CD4-positive, alpha-beta T cell treated with Interleukin-12 subunit alpha and Interleukin-12 subunit beta, for 1 hour (primary cell): ENCODE results near the gene STIM1.

Experiments
- DNase-seq: peaks from one replicate; pipeline ENCODE4 v3.0.0-alpha.2; 2020

Gene STIM1

DNA sequence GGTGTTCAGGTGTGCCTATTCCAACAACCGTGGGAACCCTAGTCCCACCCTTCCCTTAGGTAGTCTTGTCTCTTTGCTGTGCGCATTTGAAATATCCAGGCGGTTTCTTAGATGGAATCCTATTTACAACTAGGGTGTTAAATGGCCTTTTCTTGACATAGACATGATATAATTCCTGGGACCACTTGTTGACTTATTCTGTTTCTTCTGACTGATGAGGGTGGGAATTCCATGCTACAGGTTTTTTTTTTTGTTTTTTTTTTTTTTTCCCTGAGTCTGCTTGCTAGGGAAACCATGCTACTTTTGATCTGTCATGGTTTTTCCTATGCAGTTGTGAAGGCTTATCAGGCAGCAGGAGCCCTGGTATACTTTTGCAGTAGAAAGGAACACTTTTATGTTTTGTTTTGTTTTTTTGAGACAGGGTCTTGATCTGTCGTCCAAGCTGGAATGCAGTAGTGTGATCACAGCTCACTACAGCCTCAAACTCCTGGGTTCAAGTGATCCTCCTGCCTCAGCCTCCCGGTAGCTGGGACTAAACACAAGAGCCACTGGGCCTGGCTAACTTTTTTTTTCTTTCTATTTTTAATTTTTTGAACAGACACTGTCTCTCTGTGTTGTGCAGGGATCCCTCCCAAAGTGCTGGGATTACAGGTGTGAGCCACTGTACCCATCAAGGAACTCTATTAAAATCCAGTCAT, 1.5 kb downstream of the STIM1 start:
- no peak for DNase-seq

DNA sequence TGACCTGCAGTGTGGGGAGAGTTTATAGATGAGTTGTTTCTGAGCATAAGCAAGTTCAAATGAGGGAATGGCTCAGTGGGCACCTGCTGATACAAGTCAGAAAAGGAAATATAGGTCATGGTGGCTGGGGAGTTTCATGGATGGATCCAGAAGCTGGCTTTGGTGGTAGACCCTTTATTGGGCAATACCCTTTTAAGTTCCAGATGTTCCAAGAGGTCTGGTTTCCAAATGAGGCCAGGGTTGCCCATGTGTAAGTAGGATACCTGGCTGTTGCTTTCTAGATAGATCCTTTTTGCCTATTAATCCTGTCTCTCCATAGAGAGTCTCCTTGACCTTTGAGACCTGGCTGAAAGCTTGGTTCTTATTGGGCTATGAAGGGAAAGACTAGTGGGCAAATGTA, 2.2 kb downstream of the STIM1 start:
- DNase-seq: no peak

DNA sequence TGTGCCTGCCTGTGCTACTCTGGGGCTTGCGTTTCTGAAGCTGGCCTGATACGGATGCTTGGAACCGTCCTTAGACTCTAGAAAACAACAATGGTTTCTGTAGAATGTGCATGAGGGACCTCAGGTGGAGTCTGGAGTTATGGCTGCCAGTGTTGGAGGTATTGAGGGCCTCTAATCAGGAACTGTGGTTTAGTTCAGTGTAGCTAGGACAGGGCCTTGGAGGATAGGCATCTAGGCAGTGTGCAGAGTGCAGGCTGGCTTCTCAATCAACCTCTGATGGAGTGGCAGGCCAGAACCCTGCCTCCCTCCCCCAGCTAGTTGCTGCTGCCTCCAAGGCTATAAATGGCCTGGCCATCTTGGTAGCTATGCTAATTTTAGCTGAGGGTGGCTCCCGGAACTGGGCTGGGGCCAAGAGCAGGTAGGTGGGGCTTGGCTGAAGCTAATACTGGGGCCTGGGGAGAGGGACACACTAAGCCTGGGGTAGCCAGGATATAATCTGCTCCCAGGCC, 4.0 kb downstream of the STIM1 start:
- no peak for DNase-seq

DNA sequence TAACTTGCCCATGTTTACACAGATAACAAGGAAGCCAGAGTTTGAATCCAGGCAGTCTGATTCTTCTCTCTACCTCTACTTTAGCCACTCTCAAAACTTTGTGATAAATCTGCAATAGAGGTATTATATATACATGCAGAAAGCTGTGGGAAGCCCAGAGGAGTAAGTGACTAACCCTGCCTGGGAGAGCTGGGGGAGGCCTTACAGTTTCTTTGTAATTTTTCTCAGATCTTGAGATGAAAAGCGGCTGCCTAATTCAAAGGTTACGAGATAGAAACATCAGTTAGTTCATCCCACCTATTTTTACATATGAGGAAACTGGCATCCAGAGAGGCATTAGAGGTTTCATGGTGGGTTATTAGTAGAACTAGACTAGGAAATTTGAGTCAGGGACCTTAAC, 4.9 kb downstream of the STIM1 start:
- DNase-seq: no peak

DNA sequence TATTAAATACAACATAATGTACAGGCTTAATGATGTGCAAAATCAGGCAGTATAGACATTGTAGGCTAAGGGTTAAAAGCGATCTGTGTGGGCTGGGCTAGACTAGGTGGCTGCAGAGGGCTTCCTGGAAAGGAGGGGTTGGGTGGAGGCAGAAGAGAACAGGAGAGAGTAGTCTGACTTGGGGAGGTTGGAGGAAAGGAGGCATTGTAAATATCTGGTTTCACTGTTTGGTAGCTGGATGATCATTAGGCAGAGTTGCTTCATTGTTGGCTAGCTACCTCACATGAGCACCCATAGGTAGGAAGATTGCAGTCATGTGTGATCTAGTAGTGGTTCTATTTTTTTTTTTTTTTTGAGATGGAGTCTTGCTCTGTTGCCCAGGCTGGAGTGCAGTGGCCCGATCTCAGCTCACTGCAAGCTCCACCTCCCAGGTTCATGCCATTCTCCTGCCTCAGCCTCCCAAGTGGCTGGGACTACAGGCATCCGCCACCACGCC, 5.5 kb downstream of the STIM1 start:
- peak; percentile 49 for DNase-seq

DNA sequence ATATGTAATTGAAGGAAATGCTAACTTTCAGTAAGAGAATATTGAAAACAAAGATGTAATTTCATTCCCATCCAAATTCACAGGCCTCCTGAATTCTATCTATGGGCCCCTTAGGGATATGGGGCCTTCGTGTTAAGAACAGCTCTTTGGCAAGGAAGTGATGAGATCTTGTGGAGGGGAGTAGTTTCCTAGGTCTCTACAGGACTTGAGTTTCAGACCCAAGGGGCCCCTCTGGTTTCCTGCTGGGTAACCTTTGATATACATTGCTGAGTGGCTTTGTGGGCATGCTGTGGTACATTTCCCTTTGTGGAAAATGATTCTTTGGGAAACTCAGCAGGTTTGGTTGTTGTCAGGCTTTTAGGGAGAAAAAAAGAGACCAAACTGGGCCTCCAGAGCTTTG, 6.2 kb downstream of the STIM1 start:
- DNase-seq: no peak

DNA sequence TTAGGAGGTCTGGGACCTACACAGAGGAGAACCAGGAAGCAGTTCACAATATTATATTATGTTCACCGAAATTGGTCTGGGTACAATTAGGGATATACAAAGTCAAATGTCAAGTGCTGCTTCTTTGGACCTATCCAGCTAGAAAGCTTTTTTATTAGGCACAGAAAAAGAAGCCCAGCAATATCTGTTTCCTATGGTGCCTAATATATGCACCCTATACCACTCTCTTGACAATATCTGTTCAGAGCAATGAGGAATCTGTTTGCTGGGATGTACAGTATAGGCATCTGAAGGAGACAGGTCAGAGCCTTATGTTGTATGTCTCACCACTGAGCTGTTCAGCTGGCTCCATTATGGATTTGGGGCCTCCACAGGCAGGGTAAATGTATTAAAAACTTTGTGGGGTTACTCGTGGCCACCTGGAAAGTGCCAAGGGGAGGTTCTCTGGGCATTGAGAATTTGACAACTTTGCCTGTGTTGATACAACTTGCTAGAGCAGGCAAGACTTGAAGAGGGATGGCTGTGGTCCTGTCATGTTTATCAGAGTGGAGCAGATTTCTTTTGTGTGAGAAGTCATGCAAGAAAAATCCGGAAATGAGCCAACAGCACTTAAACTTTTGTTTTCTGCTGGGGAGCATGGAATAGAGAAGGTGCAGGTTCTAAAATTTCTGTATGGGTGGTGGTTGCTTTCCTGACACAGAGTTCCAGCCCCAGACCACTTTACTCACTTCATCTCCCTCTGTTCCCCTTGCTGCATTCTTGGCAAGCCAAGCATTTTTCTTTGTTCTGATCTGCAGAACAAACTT, 10.1 kb downstream of the STIM1 start:
- DNase-seq: no peak

DNA sequence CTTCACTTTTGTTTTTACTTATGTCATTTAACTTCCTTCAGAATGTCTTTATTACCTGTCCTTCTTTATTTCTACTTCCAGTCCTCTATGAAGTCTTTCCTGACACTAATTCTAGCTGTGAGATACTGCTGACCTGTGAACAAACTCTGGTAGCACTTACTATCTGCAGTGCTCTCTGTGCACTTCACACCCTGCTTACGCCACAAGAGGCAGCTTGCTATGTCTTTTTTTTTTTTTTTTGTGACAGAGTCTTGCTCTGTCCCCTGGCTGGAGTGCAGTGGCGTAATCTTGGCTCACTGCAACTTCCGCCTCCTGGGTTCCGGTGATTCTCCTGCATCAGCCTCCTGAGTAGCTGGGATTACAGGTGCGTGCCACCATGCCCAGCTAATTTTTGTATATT, 10.7 kb downstream of the STIM1 start:
- no peak for DNase-seq

DNA sequence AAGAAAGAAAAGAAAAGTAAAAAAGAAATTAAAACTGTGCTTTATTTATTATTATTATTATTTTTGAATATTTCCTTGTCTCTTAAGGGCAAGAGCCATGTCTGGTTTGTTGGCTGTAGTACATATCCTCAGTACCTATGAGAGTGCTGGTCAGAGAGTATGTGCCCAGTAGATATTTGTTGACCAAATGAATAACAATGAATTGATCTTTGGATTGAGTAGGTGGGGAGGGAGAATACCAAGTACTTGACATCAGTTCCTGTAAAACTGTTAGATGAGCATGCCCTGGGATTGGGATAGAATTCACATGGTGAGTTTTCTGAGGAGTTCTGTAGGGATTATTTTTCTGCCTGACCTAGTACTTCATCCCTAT, 11.4 kb downstream of the STIM1 start:
- no peak for DNase-seq

DNA sequence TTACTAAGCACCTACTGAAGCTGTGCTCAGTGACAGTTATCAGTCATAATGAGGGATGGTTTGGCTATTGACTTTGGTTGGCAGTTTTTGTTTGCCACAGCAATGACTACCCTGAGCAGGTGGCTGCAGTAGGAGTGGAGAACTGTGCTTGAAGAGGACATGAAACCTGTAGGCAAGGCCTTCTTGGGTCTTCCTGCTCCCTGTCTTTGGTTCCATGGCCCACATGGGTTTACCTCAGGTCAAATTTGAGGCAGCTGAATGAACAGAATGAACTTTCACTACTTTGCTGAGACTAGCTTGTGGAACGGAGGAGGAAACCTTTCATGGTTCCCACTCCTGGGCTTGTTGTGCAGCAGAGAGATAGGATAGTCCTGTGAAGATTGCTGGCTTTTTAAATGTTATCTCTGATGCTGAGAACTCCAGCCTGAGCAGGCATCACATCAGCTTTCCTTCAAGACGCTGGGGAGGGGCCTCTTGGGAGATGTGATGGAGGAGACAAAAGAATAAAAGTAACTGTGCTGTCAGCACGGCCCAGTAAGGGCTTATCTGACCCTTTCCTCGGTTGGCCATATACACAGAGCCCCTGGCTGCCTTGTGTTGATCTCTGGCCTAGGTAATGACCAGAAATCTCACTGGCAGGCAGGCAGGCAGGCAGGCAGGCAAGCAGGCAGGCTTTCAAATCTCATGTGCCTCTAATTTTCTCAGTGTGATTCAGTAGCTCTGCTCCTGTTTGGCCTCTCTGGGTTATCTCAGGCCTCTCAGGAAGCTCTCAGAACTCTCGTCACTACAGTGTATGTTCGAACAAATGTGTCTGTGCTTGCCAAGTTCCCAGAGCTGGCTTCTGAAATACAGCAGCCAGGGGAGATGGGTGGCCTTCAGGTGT, 12.0 kb downstream of the STIM1 start:
- DNase-seq: no peak

DNA sequence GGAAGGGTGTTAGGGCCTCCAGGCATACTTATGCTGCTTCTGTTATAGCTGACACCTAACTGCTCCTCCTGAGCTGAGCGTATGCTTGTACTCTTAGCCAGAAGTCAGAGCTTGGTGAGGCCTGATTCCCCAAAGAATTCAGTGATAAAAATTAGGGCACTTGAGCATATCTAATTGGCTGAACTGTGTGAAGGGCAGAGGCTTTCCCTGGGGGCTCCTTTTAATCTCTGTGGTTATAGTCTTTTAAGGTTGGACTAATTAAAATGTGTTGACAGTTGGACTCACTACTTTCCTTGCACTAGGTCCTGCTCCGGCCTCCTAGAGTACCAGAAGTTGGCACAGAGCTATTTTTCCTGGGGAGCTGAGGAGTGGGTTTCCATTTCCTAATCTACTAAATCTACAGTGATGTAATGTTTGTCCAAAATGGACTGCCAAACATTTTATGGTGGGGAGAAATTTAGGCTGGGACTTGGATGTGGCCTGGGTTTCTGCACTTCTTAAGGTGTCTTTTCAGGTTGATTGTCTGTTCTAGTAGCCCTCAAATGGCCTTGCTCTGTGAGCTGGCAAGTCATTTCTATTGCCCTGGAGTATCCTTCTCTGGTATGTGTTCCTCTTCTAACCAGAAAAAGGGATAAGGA, 18.4 kb downstream of the STIM1 start:
- DNase-seq: no peak

DNA sequence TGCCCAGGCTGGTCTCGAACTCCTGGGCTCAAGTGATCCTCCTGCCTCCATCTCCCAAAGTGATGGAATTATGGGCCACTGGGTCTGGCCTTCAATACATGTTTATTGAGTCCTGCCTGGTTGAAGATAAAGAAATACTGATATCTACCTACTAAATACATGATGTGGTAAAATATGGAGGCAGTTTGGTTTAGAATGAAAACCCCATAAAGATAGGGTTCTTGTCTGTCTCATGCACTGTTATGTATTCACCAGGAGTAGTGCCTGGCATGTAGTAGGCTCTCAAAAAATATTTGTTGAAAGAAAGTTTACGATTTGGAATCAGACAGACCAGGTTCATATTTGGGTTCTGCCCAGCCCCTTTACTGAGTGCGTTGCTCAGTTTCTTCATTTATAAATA, 21.1 kb downstream of the STIM1 start:
- no peak for DNase-seq

DNA sequence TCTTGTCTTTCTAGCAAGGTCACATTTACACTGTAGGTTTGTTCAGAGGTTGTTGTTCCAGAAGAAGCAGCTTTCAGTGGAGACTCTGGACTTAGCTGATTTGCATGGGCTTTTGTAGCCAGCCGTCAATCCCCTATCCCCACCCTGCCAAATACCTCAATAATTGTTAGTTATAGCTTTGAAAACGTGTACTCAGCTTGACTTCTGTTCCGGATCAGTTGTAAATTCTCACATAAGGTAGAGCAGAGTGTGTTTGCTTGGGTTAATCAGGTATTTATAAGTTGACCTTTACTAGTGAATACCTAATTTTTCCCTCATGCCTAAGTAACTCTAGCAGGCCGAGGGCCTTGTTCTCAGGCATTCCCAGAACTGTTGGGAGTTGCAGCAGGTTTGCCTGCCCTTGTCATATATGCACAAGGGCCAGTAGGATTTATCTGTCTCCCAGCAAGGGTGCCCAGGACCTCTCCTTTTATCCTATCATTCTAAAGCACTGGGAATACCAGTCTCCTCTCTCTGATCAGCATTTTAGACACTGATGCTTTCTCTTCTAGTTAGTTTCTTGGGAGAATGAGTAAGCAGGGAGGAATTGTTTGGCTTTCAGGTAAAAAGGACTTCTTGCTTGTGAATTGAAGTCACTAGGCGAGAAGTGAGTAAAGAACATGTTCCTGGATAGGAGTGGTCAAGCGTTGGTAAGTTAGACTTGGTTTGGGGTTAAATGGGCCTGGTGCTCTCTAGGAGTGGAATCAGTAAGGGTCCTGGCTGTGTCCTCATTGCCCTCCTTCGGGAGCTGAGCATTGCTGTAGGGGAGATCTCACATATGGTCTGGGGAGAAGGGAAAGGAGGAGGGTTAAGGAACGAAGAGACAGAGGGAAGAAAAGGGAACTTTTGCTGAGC, 22.1 kb downstream of the STIM1 start:
- no peak for DNase-seq

DNA sequence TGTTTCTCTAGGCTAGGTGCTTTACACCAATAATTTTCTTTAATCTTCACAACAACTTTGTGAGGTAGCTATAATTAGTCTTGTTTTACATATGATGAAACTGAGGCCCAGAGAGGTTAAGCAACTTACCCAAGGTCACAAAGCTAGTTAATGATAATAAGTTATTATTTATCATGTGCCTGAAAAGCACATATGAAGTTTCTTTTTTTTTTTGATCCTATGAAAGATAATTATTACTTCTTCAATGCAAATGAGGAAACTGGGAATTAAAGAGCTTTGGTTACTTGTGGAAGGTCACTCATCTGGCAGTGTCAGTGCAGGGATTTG, 22.8 kb downstream of the STIM1 start:
- no peak for DNase-seq

DNA sequence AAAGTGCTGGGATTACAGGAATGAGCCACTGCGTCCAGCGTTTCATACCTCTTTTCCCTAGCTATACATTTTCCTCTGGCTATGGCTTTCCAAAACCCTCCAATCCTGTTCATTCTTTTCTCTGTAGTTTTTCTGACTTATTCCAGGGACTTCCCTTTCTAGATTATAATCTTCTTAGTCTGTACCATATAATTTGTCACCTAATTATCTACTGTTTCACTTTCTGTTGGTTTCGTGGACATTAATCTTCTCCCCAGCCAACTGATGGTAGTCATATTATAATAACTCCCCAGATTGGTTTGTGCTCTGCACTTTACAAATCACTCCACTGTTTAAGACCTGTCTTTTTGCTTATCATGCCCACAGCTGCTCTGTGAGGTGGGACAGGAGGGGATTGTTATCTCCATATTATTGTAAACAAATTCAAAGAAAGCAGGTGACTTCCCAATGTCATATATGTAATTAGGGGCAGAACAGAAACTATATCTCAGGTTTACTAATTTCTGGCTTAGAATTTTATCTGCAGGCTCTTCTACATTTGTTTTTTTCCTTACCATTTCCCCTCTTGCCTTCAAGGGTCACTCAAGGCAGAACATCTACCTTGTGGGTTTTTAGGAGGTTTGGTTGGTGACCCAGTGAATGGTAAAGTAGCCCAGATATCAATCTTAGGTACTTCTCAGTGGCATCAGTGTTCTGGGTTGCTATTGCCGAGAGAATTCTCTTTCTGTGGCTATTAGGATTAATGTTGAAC, 23.9 kb downstream of the STIM1 start:
- DNase-seq: no peak

DNA sequence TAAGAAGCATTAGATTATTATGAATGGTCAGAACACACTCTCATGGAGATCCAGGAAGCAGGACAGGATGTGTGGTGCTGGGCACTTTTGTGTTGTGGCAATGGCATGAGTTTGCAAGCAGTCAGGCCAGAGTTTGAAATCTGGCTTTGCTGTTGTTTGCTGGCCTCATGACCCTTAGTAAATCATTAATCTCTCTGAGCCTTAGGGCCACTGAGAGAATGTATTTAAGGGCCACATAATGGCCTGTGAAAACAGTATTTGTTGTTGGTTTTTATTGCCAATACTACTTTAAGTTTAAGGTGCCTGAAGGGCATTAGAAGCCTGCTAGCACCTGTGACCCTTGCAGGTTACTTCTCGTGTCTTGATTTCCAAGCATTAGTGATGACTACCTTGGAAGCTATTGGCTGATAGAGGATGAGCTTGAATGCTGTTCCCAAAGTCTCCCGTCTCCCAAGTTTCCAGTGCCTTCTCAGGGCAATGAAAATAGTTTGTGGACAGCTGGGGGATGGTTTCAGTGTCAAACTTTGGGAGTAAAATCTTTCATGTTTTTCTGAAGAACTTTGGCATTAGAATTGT, 24.6 kb downstream of the STIM1 start:
- no peak for DNase-seq

DNA sequence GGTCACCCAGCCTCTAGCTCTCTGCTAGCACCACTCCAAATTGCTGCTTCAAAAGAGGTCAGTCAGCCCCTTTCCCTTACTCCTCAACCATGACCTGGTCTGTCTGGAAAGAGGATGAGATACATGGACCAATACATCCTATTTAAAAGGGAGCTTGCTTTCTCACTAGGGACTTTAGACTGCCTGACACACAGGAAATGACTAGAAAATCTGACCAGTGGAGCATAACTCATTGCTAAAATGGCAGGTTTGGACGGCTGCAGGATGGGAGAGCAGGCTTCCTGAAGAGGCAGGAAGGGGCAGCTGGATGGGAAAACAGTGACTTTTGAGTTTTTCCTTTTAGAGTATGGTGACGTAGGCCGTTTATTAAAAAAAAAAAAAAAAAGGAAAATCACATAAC, 25.3 kb downstream of the STIM1 start:
- DNase-seq: no peak

DNA sequence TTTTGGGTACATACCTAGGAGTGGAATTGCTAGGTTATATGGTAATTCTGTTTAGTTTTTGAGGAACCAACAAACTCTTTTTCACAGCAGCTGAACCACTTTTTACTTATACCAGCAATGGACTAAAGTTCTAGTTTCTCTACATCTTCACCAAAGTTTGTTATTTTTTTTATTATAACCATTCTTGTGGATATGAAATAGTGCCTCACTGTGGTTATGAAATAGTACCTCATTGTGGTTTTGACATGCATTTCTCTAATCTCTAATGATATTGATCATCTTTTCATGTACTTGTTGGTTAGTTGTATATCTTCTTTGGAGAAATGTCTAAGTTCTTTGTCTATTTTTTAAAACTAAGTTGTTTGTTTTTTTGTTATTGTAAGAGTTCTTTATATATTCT, 27.2 kb downstream of the STIM1 start:
- no peak for DNase-seq

DNA sequence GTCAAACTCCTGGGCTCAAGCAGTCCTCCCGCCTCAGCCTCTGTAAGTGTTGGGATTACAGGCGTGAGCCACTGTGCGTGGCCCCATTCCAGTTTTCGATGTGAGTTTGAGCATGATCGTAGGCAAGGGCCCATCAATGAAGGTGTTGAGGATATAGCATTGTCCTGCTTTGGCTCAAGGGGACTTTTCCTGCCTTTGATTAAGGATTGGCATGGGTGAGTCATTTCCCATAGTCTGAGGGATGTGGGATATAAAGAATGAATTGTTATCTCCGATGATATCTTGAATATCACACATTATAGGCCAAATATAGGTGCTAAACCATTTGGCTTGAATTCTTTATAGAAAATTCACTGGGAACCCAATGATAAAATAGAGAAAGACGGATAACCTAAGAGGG, 30.4 kb downstream of the STIM1 start:
- DNase-seq: no peak

DNA sequence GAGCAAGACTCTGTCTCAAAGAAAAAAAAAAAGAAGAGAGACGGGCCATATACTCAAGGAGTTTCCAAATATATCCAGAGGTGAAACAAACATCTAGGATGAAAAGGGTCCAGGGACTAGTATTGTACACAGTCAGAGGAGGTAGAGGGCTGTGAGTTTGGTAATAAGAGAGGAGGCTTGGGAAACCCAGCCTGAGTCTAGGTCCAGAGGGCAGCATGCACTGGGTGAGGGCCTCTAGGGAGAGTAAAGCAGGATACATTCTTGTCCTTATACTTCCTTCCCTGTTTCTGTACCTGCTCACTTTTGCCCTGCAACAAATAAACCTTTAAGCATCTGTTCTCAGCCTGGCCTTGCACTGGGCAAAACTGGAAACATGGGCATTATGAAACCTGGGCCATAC, 31.5 kb downstream of the STIM1 start:
- DNase-seq: no peak

DNA sequence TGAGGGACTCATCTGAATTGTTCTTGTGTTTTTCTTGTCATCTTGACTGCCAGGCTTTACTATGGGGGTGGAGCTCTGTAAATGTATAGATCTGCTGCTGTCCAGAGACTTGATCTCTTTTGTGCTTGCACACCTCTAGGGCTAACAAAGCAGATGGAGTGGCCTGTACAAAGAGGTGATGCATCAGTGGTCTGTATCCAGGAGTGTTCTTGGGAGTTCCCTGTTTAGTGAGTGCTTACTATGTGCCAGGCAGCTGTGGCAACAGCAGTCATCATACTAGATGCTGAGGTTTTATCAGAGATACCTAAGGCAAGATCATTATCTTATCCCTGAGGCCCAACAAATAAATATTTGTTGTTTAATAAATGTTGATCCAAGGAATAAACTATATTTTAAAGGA, 33.4 kb downstream of the STIM1 start:
- no peak for DNase-seq
